HG03097 (cell line): ENCODE results near the gene VSNL1.

Source experiments
- ATAC-seq: cut with Tn5 transposase; IDR thresholded peaks from one replicate; pipeline ENCODE4 v1.9.1; 2021; ENCODE audit not compliant: unreplicated experiment, low FRiP score

The VSNL1 gene

DNA sequence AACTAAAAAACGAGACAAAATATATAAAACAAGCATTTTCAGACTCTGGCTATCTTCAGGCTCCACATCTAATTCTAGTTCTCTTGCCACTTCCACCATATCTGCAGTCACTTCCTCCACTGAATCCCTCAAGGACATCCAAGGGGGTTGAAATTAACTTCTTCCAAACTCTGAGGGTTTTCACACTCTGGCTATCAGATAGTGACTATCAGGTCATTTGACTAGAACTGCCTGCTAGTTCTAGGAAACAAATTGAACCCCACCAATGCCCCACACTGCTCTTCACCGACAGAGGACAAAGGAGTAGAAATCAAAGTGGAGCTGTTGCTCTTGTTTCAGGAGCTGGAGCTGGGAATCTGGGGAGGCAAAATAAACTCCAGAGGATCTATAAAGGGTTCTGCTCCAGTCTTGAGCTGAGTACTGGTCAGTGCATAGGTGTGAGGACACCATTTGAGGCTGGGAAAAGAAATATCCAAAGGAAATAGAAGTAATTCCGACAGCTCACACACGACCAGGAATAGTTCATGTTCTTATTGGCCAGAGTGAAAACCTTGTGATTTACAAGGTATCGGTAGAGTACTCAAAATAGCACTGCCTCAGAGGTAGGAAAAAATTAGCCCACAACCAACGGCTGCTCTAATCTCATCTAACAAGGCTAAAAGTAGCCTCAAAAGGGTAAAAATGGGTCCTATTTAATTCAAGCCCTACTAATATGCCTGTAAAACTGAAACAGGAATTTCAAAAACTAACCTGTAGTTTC, 141.8 kb downstream of the VSNL1 start:
- ATAC-seq: no peak

DNA sequence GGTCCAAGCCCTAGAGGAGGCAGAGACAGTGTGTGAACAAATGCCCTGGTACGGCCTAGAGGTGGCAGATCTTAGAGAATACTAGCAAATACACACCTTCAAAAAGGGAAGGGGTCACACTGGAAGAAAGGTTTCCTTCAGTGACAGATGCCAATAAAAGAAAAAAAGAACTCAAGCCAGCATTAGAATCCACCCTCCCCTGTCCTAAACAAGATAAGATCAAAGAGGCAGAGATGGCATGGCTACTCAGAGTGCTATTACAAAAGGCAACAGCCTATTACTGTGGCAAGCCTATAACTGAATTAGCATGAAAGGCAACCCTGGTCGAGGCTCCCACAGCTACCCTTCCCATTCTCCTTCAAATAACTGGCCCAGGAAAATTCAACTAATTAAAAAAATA, 143.5 kb downstream of the VSNL1 start:
- no peak for ATAC-seq

DNA sequence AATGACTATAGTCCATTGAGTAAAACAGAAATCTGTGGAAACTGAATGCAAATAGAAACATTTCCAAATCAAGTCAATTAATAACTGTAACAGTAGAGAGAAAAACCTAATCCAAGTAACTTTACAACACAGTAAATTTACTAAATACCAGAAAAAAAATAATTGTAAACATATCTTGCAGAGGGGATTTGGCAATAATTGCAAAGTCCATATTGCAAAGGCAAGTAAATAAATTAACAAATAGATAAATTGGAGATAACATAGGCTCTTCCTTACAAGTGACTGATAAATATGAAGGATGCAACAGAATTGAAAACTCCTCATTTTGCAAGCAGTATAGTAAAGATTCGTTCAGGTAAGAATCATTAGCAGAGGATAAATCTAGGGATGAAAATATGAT, 148.1 kb downstream of the VSNL1 start:
- ATAC-seq: no peak

DNA sequence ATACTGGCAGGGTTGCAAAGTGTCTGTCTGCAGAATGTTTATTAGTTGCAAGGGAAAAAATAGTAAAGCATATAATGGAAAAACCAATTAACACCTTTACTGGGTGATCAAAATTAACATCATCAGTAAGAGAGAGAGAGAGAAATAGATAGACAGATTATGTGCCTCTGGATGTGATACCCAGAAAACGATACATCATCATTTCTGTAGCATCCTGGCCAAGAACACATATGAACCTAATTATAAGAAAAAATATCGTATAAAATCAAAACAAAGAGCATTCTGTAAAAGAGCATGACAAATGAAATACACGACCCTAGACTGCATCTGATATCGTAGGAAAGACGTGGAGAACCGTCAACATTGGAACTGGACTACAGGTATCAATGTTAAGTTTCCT, 148.5 kb downstream of the VSNL1 start:
- no peak for ATAC-seq

DNA sequence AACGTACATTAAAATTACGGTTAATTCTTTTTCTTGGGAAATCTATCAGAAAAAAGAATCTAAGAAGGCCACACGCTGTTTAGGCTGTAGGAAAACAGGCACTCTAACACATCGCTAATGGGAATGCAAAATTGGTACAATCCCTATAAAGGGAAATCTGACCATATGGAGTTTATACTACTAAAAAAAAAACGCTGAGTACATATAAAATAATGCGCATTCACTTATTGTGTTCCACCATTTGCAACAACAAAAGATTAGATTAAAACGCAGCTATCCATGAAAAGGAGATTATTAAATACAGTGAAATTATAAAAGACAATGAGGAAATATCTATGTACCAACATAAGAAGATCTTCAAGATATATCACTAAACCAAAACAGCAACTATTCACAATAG, 150.3 kb downstream of the VSNL1 start:
- ATAC-seq: no peak
